ENCODE results near the gene NTRK2. TPM values are rescaled to one million over a fixed set of nuclear protein-coding genes. Genes with fewer than 3 reads are reported as not detected.
A peak's percentile ranks its signal among the peaks of the same experiment; 100 is the strongest.

The NTRK2 gene
- total RNA-seq, 1 experiment from 2014 or later, result not detected

DNA sequence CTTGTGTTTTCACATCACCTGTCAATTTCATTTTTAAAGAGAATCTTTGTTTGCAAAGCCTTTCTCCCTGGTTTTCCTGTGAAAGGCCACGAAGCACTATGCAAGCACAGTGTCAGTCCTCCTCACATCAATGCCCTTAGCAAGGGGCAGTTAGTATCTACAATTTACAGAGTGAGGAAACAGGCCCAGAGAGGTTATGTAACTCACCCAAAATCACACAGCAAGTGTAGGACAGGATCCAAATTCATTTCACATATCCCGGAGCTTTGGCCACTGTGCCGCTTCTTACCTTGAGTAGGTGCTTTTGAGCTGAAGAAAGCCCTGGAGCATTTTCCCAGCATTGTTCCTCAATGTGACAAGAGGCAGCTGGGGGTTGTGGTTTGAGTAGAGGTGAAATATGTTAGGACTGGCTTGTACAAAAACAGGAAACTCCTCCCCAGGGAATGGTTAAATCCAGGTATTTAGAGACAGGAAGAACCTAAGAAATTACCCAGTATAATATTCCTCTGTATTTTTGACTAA lies 283.8 kb downstream of the NTRK2 start:
- Histone ChIP-seq H3K27ac (ENCODE audit: low read depth, low read length) (no peak overlapping the region), H3K36me3 (ENCODE audit: control insufficient read depth in 1 of 2, insufficient read depth in 2 of 2, low read length in 2 of 2) (no peaks in the 10 kb centered on the region), H3K9me3 (ENCODE audit: control insufficient read depth in 1 of 2, insufficient read depth in 1 of 2, low read depth in 1 of 2, low read length in 2 of 2) (no peaks in the 10 kb centered on the region), H3K27me3 (ENCODE audit: insufficient read depth, low read length) (no peaks in the 10 kb centered on the region), H2AFZ (ENCODE audit: low read depth, low read length, poor library complexity, severe bottlenecking) (peak overlapping the region; percentile 23), H3K4me2 (ENCODE audit: low read length) (no peak overlapping the region), H3K9me2 (ENCODE audit: insufficient read depth) (no peaks in the 10 kb centered on the region), H4K20me1 (ENCODE audit: insufficient read depth) (no peaks in the 10 kb centered on the region), H3K4me1 (ENCODE audit: control insufficient read depth in 1 of 2, insufficient read depth in 2 of 2, low read length in 2 of 2) (0 out of 4 replicates have a peak, but pooled peaks cover 0 to 3% of the 10 kb centered on the region in 2 experiments), H3K9ac (ENCODE audit: low read length) (no peak overlapping the region), H3K79me2 (ENCODE audit: insufficient read depth, low read length) (no peaks in the 10 kb centered on the region), H3K4me3 (replicated peaks in 1 of 2; ENCODE audit: low read depth in 1 of 2, low read length in 2 of 2) (no peak overlapping the region)
- intact Hi-C loops (cut with micrococcal nuclease), result loop anchor here (5.0 to 10.0 kb wide), 2 partner anchors 556 to 661 kb away; no protein-coding TSS in a partner anchor
- ChIA-PET CTCF (no interaction called here), POLR2A (no interaction called here), RAD21 (ENCODE audit: low non-redundant PET in 1 of 2, low total read pairs in 2 of 2, uncharacterized antibody in 2 of 2, unreplicated experiment in 2 of 2) (no interaction called here)
- no peak for TF ChIP-seq RAD21 (IDR thresholded peaks at IDR 0.05; ENCODE audit: low read depth)
- TF ChIP-seq SRF (IDR thresholded peaks at IDR 0.05; ENCODE audit: low read depth), result no peak
- TF ChIP-seq, protein P1, sequence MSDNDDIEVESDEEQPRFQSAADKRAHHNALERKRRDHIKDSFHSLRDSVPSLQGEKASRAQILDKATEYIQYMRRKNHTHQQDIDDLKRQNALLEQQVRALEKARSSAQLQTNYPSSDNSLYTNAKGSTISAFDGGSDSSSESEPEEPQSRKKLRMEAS (IDR thresholded peaks at IDR 0.05), result no peak
- TF ChIP-seq, protein P2, sequence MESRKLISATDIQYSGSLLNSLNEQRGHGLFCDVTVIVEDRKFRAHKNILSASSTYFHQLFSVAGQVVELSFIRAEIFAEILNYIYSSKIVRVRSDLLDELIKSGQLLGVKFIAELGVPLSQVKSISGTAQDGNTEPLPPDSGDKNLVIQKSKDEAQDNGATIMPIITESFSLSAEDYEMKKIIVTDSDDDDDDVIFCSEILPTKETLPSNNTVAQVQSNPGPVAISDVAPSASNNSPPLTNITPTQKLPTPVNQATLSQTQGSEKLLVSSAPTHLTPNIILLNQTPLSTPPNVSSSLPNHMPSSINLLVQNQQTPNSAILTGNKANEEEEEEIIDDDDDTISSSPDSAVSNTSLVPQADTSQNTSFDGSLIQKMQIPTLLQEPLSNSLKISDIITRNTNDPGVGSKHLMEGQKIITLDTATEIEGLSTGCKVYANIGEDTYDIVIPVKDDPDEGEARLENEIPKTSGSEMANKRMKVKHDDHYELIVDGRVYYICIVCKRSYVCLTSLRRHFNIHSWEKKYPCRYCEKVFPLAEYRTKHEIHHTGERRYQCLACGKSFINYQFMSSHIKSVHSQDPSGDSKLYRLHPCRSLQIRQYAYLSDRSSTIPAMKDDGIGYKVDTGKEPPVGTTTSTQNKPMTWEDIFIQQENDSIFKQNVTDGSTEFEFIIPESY (IDR thresholded peaks at IDR 0.05; ENCODE audit: extremely low read depth, insufficient replicate concordance, low read length), result no peak
- no peak for TF ChIP-seq CEBPB (IDR thresholded peaks at IDR 0.05; ENCODE audit: low read depth)
- TF ChIP-seq SIN3A (IDR thresholded peaks at IDR 0.05; ENCODE audit: low read depth), result no peak
- TF ChIP-seq EZH2 (IDR thresholded peaks at IDR 0.05), result no peak
- TF ChIP-seq, protein P3, sequence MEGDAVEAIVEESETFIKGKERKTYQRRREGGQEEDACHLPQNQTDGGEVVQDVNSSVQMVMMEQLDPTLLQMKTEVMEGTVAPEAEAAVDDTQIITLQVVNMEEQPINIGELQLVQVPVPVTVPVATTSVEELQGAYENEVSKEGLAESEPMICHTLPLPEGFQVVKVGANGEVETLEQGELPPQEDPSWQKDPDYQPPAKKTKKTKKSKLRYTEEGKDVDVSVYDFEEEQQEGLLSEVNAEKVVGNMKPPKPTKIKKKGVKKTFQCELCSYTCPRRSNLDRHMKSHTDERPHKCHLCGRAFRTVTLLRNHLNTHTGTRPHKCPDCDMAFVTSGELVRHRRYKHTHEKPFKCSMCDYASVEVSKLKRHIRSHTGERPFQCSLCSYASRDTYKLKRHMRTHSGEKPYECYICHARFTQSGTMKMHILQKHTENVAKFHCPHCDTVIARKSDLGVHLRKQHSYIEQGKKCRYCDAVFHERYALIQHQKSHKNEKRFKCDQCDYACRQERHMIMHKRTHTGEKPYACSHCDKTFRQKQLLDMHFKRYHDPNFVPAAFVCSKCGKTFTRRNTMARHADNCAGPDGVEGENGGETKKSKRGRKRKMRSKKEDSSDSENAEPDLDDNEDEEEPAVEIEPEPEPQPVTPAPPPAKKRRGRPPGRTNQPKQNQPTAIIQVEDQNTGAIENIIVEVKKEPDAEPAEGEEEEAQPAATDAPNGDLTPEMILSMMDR (IDR thresholded peaks at IDR 0.05 in 2 of 3, conservative IDR thresholded peaks at IDR 0.05 in 1 of 3; ENCODE audit: borderline replicate concordance in 1 of 3, insufficient read depth in 1 of 3, low read depth in 2 of 3, low read length in 2 of 3), result no peak
- TF ChIP-seq, protein P4, sequence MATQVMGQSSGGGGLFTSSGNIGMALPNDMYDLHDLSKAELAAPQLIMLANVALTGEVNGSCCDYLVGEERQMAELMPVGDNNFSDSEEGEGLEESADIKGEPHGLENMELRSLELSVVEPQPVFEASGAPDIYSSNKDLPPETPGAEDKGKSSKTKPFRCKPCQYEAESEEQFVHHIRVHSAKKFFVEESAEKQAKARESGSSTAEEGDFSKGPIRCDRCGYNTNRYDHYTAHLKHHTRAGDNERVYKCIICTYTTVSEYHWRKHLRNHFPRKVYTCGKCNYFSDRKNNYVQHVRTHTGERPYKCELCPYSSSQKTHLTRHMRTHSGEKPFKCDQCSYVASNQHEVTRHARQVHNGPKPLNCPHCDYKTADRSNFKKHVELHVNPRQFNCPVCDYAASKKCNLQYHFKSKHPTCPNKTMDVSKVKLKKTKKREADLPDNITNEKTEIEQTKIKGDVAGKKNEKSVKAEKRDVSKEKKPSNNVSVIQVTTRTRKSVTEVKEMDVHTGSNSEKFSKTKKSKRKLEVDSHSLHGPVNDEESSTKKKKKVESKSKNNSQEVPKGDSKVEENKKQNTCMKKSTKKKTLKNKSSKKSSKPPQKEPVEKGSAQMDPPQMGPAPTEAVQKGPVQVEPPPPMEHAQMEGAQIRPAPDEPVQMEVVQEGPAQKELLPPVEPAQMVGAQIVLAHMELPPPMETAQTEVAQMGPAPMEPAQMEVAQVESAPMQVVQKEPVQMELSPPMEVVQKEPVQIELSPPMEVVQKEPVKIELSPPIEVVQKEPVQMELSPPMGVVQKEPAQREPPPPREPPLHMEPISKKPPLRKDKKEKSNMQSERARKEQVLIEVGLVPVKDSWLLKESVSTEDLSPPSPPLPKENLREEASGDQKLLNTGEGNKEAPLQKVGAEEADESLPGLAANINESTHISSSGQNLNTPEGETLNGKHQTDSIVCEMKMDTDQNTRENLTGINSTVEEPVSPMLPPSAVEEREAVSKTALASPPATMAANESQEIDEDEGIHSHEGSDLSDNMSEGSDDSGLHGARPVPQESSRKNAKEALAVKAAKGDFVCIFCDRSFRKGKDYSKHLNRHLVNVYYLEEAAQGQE (IDR thresholded peaks at IDR 0.05; ENCODE audit: low read depth), result no peak
- no TSS peak for BruUV-seq (replicated peaks)
- DNase-seq (ENCODE audit: low read depth, low spot score) (no peak), ATAC-seq (no peak)

Measured in HCT116 (cell line).